ENCODE results near the gene SMAD1.
A peak's percentile ranks its signal among the peaks of the same experiment; 100 is the strongest.
"Not testable (repeated sequence)": the region's sequence is repeated elsewhere in the genome, so short reads cannot be mapped to it uniquely, and the experiment has no call there.

SMAD1 gene

DNA sequence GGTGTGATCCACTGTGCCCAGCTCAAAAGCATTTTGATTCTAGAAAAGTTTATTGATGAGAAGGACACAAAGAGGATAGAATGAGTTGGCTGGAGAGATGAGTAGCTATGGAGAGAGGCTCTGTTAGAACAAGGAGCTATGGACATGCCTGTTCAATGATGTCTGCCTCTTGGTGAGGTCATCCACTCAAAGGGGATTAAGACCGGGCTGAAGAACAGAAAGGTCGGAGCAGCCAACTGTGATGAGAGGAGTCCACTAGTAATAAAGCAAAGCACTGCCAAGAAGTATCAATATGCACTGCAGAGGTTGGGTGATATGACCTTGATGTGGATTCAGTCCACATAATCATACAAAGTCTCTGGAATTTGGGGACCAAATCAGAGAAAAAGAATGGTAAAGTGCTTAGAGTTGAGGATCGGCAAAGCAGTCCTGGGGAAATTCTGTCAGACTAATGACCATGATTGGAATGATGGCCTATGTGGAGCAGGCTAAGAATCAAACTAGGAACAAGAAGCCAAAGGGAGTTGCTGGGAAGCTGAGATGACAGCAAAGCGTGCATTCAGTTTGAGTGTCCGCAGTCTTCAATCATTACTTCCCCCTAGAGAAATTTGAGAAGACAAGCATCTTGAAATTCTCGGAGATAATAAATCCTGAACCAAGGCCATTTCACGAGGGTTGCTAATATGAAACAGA, 81.8 kb downstream of the SMAD1 start:
- DNase-seq (ENCODE audit: low read depth in 1 of 2, low spot score in 1 of 2) = no peak
- in situ Hi-C loops (cut with HindIII; ENCODE audit: low pct_unique_long_range_greater_than_20kb, low sequenced_read_pairs) = no loop called here
- no peak for TF ChIP-seq JUND (IDR thresholded peaks at IDR 0.05; ENCODE audit: low read depth)

DNA sequence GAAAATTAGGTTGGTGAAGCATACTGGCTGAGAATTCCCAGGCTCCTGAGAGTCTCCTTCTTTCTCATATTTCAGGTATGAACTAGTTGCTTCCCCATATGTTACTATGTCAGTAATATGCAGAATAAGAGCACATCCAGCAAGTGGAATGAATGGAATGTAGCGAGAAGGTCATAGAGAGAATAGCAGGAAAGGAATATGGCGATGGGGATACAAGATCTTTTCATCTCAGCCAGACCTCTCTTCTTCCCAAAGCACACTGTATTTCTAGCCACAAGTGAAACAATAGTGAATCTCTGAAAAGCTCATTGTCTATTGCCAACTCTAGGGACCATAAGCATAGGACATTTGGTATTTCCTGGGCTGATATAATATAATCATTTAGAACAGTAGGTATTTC, 82.9 kb downstream of the SMAD1 start:
- in situ Hi-C loops (cut with HindIII; ENCODE audit: low pct_unique_long_range_greater_than_20kb, low sequenced_read_pairs) = no loop called here
- no peak for DNase-seq (ENCODE audit: low read depth in 1 of 2, low spot score in 1 of 2)
- TF ChIP-seq JUND (IDR thresholded peaks at IDR 0.05; ENCODE audit: low read depth) = no peak

- no peak for DNase-seq (ENCODE audit: low read depth in 1 of 2, low spot score in 1 of 2)
- no peak for TF ChIP-seq JUND (IDR thresholded peaks at IDR 0.05; ENCODE audit: low read depth)
- in situ Hi-C loops (cut with HindIII; ENCODE audit: low pct_unique_long_range_greater_than_20kb, low sequenced_read_pairs) = no loop called here
These were observed 83.7 kb downstream of the SMAD1 start for GRCh38 chr4:145565328-145565727.

- DNase-seq (ENCODE audit: low read depth in 1 of 2, low spot score in 1 of 2) = no peak
- TF ChIP-seq JUND (IDR thresholded peaks at IDR 0.05; ENCODE audit: low read depth) = no peak
- in situ Hi-C loops (cut with HindIII; ENCODE audit: low pct_unique_long_range_greater_than_20kb, low sequenced_read_pairs) = no loop called here
These were observed 84.5 kb downstream of the SMAD1 start for GRCh38 chr4:145566086-145566708.

DNA sequence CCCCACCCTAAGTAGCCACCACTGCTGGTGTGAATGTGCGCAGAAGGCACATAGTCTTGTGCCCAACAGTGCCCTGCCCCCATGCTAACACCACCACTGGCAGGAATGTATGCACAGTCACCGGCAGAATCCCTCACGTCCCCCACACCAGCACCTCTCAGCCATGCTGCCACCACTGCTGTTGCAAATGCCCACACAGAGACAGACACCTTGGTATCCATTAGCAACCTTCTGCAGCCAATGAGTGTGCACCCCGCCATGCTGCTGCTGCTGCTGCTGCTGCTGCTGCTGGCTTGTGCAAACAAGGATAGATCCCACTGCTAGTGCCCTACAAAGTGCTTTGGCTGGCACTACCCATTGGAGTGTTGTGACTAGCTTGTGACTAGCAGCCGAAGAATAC, 85.1 kb downstream of the SMAD1 start:
- no peak for TF ChIP-seq JUND (IDR thresholded peaks at IDR 0.05; ENCODE audit: low read depth)
- DNase-seq (ENCODE audit: low read depth in 1 of 2, low spot score in 1 of 2) = no peak
- in situ Hi-C loops (cut with HindIII; ENCODE audit: low pct_unique_long_range_greater_than_20kb, low sequenced_read_pairs) = no loop called here

DNA sequence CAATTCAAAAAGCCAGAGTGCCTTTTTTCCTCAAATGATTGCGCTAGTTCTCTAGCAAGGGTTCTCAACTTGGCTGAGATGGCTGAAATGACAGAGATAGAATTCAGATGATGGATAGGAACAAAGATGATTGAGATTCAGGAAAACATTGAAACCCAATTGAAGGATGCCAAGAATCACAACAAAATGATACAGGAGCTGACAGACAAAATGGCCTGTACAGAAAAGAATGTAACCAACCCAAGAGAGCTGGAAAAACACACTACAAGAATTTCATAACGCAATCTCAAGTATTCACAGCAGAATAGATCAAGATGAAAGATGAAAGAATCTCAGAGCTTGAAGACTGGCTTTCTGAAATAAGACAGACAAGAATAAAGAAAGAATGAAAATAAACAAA, 85.9 kb downstream of the SMAD1 start:
- no peak for TF ChIP-seq JUND (IDR thresholded peaks at IDR 0.05; ENCODE audit: low read depth)
- DNase-seq (ENCODE audit: low read depth in 1 of 2, low spot score in 1 of 2) = no peak
- in situ Hi-C loops (cut with HindIII; ENCODE audit: low pct_unique_long_range_greater_than_20kb, low sequenced_read_pairs) = no loop called here

DNA sequence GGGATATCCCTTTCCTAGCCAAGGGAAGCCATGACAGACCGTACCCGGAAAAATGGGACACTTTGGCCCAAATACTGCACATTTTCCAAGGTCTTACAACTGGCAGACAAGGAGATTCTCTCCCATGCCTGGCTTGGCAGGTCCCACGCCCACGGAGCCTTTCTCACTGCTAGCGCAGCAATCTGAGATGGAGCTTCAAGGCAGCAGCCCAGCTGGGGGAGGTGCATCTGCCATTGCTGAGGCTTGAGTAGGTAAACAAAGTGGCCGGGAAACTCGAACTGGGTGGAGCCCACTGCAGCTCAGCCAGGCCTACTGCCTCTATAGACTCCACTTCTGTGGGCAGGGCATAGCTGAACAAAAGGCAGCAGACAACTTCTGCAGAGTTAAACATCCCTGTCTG, 92.9 kb downstream of the SMAD1 start:
- DNase-seq (ENCODE audit: low read depth in 1 of 2, low spot score in 1 of 2); in situ Hi-C loops (cut with HindIII; ENCODE audit: low pct_unique_long_range_greater_than_20kb, low sequenced_read_pairs): not testable (repeated sequence)

- in situ Hi-C loops (cut with HindIII; ENCODE audit: low pct_unique_long_range_greater_than_20kb, low sequenced_read_pairs) = no loop called here
- peak in 1 of 2 experiments; percentile 6 for DNase-seq (ENCODE audit: low read depth in 1 of 2, low spot score in 1 of 2)
- no peak for TF ChIP-seq JUND (IDR thresholded peaks at IDR 0.05; ENCODE audit: low read depth)
These were observed 99.3 kb downstream of the SMAD1 start for GRCh38 chr4:145580906-145581305.

DNA sequence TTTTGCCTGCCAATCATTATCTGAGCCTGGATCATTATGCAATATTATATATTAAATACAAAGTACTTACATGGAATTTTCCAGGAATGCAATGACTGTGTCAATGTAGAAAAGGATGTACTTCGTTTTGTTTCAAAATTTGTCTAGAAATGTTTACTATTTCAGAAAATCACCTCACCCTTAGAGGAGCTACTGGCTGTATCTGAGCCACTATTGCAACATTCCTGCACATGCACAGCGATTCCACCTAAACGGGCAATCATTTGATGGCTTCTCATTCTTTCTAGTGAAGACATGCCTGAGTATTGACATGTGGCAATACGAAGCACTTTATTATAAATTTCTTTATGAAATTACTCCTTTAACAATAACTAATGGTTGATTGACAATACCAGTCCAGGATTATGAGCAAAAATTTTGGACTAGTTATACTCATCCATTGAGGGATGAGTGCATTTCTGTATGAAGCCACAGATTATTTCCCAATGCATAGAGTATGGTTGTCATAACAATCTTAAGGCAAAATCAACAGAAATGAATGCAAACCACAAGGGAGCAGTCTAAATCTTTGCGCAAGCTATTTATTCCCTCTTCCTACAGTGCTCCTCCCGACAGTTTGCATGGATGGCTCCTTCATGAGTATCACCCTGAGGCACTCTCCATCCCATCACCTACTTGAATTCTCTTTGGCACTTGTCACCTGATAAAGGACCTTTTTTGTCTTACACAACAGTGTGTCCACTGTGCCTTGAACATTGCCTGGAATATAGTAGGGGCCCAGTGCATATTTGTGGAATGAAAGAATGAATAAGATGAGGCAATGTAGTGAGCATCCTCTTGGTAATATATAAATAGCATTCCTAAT, 101.8 kb downstream of the SMAD1 start:
- TF ChIP-seq JUND (IDR thresholded peaks at IDR 0.05; ENCODE audit: low read depth) = no peak
- DNase-seq (ENCODE audit: low read depth in 1 of 2, low spot score in 1 of 2) = no peak
- in situ Hi-C loops (cut with HindIII; ENCODE audit: low pct_unique_long_range_greater_than_20kb, low sequenced_read_pairs) = no loop called here

DNA sequence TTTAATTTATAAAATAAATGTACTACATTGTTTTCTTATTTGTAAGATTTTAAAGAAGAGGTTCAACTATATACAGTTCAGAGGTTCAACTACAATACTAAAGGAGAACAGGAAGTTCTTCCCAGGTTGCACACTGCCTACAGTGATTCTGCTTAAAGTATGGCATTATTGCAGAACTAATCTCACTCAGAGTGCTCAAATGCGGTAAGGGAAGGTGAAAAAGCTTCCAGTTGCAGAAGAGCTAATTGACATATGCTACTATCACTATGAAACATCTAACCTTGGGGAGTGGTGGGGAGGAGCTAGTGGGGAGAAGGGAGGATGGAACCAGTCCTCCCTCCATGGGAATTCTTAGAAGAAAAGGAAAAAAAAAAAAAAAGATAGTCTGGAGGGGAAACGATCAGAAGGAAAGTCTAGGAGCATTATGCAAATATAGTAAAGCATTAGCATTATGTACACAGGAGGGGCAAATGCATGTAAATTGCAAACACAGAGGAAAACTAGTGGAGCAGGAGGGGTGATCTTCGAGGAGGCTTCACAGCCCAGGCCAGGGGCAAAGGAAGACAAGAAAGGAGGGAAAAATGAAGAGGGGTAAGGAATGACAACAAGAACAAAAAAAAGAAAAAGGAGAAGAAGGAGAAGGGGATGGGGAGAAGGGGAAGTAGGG, 105.6 kb downstream of the SMAD1 start:
- no peak for DNase-seq (ENCODE audit: low read depth in 1 of 2, low spot score in 1 of 2)
- in situ Hi-C loops (cut with HindIII; ENCODE audit: low pct_unique_long_range_greater_than_20kb, low sequenced_read_pairs) = no loop called here
- no peak for TF ChIP-seq JUND (IDR thresholded peaks at IDR 0.05; ENCODE audit: low read depth)

DNA sequence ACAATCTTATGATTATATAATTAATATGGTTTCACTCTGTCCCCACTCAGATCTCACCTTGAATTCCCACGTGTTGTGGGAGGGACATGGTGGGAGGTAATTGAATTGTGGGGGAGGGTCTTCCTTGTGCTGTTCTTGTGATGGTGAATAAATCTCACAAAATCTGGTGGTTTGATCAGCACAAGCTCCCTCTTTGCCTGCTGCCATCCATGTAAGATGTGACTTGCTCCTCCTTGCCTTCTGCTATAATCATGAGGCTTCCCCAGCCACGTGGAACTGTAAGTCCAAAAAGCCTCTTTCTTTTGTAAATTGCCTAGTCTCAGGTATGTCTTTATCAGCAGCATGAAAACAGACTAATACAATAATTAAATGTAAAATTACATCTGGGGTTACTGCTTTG, 107.7 kb downstream of the SMAD1 start:
- in situ Hi-C loops (cut with HindIII; ENCODE audit: low pct_unique_long_range_greater_than_20kb, low sequenced_read_pairs); DNase-seq (ENCODE audit: low read depth in 1 of 2, low spot score in 1 of 2): not testable (repeated sequence)

DNA sequence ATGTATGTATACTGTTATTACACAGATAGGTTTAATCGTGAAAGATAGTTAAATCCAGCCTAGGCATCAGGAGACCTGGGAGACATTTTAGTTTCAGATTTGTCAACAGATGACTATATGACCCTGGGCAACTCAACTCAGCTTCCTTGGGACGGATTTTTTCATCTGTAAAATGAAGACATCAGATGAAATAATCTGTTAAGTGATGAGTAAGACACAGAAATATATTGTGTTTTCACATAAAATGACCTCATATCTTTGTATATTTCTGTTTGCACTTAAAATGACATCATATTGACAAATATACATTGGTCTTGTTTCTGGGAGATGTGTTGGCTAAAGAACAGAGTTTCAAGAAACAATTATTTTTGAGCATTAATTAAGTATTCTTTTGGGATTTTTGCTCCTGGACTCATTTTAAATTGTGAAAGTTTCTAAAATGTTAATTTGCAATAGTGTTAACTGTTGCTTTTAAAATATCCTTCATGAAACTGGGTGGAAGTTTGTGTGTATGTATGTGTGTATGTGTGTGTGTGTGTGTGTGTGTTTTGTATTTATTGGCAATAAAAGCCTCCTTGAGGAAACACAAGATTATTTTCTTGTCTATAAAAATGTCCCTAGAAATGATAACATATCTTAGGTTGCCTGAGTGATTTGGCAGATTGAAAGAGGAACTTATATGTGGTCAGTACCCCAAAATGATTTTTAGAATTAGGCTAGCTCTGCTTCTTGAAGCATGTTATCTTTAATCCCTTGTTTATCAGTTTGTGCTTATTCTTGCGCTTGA, 108.5 kb downstream of the SMAD1 start:
- DNase-seq (ENCODE audit: low read depth in 1 of 2, low spot score in 1 of 2) = no peak
- in situ Hi-C loops (cut with HindIII; ENCODE audit: low pct_unique_long_range_greater_than_20kb, low sequenced_read_pairs) = no loop called here

More for the DNA sequence above, 108.5 kb downstream of the SMAD1 start:
- no peak for TF ChIP-seq JUND (IDR thresholded peaks at IDR 0.05; ENCODE audit: low read depth)

Measured in T47D (cell line).